ENCODE data around the gene ZFR.

DNA sequence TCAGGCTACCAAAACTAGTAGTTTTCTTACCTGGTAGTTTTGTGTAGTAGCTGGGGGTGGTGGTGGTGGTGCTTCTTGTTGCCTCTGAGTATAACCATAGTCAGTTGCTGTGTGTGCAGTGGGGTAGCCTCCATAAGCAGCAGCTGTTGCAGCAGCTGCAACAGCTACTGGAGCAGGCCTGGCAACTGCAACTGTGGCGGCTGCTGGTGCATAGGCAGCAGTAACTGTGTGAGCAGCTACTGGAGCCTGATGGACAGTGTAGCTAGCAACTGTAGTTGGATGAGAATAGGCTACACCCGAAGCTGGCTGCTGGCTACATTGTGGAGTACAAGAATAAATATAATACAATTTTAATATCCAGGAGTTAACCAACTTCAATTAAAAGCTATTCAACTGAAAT lies 24.7 kb downstream of the ZFR start:
- no peak for TF ChIP-seq EZH2 (IDR thresholded peaks at IDR 0.05; ENCODE audit: insufficient read depth, poor library complexity, severe bottlenecking)
- no peak for TF ChIP-seq EZH2phosphoT487 (IDR thresholded peaks at IDR 0.05; ENCODE audit: insufficient read depth, low read depth)
